ENCODE data around the gene BTBD2. TPM values are rescaled to one million over a fixed set of nuclear protein-coding genes. Genes with fewer than 3 reads are reported as not detected.

The BTBD2 gene
- total RNA-seq, 1 donor from 2014 or later = 59.7 TPM

DNA sequence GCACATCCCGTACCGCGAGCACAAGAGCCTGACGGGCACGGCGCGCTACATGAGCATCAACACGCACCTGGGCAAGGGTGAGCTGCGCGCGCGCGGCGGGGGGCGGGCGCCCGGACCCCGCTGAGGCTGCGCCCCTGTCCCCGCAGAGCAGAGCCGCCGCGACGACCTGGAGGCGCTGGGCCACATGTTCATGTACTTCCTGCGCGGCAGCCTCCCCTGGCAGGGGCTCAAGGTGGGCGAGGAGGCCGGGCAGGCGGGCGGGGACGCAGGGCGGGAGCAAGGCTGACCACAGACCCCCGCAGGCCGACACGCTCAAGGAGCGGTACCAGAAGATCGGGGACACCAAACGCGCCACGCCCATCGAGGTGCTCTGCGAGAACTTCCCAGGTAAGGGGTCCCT is 36.5 kb downstream of the BTBD2 start:
- no peak overlapping the region for H3K4me3 ChIP-seq (ENCODE audit: low read depth, low read length)
- no peak for DNase-seq (ENCODE audit: low read depth)
- TF ChIP-seq, protein P1, sequence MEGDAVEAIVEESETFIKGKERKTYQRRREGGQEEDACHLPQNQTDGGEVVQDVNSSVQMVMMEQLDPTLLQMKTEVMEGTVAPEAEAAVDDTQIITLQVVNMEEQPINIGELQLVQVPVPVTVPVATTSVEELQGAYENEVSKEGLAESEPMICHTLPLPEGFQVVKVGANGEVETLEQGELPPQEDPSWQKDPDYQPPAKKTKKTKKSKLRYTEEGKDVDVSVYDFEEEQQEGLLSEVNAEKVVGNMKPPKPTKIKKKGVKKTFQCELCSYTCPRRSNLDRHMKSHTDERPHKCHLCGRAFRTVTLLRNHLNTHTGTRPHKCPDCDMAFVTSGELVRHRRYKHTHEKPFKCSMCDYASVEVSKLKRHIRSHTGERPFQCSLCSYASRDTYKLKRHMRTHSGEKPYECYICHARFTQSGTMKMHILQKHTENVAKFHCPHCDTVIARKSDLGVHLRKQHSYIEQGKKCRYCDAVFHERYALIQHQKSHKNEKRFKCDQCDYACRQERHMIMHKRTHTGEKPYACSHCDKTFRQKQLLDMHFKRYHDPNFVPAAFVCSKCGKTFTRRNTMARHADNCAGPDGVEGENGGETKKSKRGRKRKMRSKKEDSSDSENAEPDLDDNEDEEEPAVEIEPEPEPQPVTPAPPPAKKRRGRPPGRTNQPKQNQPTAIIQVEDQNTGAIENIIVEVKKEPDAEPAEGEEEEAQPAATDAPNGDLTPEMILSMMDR (conservative IDR thresholded peaks at IDR 0.05; ENCODE audit: low read depth, low read length) = no peak

DNA sequence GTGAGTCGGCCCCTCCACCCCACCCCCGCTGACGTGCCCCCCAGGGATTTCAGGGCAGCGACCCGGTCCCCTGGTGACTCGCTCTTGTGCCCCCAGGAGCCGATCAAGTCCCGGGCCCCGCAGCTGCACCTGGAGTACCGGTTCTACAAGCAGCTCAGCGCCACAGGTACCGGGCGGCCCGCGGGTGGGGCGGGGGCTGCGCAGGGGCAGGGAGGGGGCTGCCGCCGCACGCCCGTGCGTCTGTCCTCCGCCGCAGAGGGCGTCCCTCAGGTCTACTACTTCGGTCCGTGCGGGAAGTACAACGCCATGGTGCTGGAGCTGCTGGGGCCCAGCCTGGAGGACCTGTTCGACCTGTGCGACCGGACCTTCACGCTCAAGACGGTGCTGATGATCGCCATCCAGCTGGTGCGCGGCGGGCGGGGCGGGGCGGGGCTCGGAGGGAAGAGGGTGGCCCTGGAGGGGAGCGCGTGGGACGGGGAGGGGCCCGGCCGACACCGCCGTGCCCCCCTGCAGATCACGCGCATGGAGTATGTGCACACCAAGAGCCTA is 37.1 kb downstream of the BTBD2 start:
- TF ChIP-seq, protein P1 (conservative IDR thresholded peaks at IDR 0.05; ENCODE audit: low read depth, low read length) = no peak
- no peak overlapping the region for H3K4me3 ChIP-seq (ENCODE audit: low read depth, low read length)
- no peak for DNase-seq (ENCODE audit: low read depth)

DNA sequence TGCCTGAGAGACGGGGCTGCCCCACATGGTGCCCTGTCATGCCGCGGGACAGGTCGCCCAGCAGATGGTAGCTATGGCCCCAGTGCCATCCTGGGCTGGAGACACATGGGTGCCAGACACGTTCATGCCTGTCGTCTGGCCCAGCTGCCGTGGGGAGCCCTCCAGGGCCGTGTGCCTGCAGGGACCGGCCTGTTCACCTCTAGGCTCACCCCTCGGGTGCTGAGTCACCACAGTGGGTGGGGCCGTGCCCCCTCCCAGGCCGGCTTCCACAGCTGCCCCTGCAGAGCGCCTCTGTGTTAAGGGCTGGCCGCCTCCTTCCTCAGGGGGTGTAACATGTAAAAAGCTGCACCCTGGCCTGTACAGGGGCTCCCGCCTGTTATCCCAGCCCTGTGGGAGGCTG is 38.4 kb downstream of the BTBD2 start:
- TF ChIP-seq, protein P1 (conservative IDR thresholded peaks at IDR 0.05; ENCODE audit: low read depth, low read length) = no peak
- no peak overlapping the region for H3K4me3 ChIP-seq (ENCODE audit: low read depth, low read length)
- DNase-seq (ENCODE audit: low read depth) = no peak

DNA sequence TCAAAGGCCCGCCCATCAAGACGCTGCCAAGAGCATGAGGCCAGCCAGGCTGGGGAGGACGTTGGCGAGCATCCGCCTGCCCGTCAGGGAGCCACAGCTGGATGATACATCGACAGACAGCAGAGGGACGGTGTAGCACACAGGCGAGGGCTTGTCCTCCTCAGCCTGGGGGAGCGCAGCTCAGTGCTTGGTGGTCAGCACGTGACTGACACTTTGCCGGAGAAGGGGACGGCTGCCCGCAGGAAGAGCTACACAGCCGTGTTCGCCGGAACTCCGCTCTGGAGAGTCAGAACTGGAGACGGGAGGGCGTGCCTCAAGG is 40.4 kb downstream of the BTBD2 start:
- no peak for DNase-seq (ENCODE audit: low read depth)
- TF ChIP-seq, protein P1 (conservative IDR thresholded peaks at IDR 0.05; ENCODE audit: low read depth, low read length) = no peak
- H3K4me3 ChIP-seq (ENCODE audit: low read depth, low read length) = no peak overlapping the region

DNA sequence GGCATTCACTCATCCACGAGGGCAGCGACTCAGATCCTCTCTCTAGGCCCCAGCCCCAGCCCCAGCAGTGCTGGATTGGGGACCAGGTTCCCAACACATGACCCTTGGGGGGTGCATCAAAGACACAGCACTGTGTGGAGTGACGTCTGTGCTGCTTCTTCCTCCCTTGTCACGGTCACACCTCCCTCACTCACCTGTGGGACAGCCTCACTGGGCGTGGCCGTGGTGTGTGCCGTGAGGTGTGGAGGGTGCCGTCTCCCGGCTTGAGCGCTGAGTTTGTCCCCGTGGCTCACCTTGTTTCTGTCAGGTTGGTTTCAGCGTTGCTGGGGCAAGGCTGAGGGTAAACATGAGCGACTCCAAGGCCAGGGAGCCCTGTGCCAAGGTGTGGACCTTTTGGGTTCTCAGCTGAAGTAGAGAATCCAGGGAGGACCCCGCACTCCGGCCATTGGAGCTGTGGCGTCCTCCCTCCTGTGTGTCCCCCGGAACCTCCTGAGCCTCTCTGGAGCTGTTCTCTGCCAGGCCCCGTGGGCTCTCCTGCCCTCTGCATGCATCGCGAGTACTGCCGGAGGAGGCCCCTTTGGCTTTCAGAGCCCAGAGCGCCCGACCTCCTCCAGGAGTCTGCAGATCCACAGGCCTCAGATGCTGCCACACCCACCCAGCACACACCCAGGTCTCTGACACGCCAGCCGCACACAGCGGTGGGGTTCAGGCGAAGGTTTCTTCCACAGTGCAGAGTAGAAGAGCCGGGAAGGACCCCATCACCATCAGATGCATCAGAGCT is 40.9 kb downstream of the BTBD2 start:
- TF ChIP-seq, protein P1 (conservative IDR thresholded peaks at IDR 0.05; ENCODE audit: low read depth, low read length) = no peak
- no peak overlapping the region for H3K4me3 ChIP-seq (ENCODE audit: low read depth, low read length)
- no peak for DNase-seq (ENCODE audit: low read depth)

DNA sequence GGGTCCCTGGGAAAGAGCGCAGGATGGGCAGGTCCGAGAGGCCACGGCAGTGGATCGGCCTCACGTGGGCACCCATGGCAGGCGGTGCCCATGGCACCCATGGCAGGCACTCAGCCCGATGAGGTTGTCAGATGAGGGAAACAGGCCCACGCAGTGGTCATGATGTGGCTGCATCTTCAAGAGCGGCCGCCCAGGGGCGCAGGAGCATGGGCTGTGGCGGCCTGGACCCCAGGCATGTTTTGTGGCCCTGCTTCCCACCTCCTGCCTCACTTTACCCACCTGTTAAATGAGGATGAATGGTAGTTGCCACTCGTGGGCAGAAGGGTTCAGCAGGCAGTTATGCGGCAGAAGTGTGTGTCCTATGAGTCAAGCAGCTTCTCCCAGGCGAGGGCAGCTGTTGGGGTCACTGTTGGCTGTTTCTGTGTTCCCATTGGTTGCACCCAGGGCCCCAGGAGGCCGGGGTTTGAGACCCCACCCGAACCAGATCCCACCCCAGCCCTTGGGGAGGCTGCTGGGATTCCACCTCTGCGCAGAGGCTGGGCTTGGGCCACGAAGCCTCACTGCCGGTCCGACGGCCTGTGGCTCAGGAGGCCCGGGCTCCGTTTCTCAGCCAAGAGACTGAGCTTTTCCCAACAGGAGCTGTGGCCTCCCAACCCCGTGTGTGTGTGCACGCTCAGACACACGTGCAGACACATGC is 44.6 kb downstream of the BTBD2 start:
- H3K4me3 ChIP-seq (ENCODE audit: low read depth, low read length) = no peak overlapping the region
- TF ChIP-seq, protein P1 (conservative IDR thresholded peaks at IDR 0.05; ENCODE audit: low read depth, low read length) = no peak
- no peak for DNase-seq (ENCODE audit: low read depth)

All from epithelial cell of proximal tubule (primary cell).